Activated CD4-positive, alpha-beta T cell treated with anti-CD3 and anti-CD28 coated beads, Interleukin-2, Interleukin-4, amounts not matched to agents 100 ng/mL and 50 ng/mL, durations not matched to agents 16 hours and 8 hours (primary cell): ENCODE results near the gene LIMA1.
"Not testable (repeated sequence)": the region's sequence is repeated elsewhere in the genome, so short reads cannot be mapped to it uniquely, and the experiment has no call there.

Source experiments
- DNase-seq: peaks from one replicate; pipeline ENCODE4 v3.0.0-alpha.2; 2020; ENCODE audit warnings: low spot score

Gene LIMA1

DNA sequence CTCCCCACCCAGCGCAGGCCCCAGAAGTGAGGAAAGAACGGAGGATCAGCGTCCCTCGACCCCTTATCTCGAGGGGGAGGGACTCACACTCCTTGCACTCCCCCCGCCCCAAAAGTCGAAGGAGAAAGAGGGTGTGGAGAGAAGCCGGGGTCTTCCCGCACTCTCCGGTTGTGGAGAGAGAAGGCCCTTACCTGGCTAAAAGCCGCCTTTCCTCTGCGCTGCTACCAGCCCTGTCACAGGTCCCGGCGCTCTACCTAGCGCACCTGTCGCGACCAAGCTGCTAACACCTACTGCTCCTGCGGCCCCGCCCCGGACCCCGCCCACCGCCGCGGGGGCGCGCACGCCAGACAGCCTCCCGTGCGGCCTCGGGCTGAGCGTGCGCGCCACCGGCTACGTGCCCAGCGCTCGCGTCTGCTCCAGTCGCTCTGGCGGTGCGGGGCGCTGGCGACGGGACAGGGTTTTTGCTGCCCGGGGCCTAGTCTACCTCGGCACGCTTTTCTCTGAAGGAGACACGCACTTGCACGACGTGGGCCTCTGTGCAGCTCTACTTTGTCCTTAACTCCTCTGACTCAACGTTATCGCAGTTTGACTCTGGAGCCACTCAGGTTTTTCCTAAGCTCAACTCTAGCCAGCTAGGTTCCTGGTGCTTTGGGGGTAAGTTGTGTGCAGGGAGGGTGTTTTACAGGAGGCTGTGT is at the start of gene LIMA1:
LIMA1 (minus strand) TSS at position 292 of the 695 bp plus-strand sequence. CDS start 34,769 bp downstream, outside the sequence.
- DNase-seq = peak; percentile 90

DNA sequence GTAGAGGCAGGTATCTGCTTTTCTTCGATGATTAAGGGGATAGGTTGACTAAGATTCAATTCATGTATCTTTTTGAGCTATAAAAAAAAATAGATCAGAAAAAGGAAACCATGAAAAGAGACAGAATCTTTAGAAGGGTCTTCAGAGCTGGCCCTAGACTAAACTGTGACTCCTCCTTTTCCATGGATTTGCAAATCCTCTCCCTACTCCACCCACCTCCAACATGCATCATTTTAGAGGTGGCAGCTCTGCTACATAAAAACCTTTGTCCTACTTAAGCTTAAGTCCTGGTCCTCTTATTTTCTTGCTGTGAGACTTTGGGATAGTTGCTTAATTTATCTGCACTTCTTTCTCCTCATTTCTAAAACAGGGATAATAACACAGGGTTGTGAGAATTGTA is 48.4 kb upstream of the LIMA1 start:
- DNase-seq = no peak

DNA sequence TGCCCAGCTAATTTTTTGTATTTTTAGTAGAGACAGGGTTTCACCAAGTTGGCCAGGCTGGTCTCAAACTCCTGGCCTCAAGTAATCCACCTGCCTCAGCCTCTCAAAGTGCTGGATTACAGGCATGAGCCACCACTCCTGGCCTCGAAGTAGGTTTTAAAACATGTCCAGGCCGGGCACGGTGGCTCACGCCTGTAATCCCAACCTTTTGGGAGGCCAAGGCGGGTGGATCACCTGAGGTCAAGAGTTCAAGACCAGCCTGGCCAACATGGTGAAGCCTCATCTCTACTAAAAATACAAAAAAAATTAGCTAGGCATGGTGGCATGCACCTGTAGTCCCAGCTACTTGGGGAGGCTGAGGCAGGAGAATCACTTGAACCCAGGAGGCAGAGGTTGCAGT is 45.3 kb upstream of the LIMA1 start:
- DNase-seq = not testable (repeated sequence)

DNA sequence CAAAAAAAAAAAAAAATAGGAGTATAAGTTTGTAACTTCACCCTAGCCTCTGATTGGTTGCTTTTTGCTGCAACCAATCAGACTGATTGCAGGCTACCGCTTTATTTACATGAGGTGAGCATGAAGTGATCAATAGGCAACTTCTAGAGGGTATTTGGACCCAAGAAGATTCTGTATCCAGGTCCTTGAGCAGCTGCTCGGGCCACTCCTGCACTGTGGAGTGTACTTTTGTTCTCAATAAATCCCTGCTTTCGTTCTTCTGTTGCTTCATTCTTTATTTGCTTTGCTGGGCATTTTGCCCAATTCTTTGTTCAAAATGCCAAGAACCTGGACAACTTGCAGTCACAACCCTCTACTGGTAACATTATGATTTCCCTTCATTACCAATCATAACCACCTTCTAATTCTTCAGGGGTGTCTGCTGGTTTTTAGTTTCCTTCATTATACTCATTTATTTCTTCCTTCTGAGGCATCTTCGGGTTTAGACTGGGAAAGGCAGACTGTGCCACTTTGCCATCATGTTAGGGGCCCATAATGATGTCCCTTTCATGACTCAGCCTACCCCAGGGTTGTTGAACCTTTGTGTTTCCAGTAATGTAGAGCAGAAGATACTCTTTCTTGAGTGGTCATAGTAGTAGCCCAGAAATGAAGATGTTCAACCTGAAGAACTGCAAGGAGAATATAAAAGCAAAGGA is 43.4 kb upstream of the LIMA1 start:
- no peak for DNase-seq

DNA sequence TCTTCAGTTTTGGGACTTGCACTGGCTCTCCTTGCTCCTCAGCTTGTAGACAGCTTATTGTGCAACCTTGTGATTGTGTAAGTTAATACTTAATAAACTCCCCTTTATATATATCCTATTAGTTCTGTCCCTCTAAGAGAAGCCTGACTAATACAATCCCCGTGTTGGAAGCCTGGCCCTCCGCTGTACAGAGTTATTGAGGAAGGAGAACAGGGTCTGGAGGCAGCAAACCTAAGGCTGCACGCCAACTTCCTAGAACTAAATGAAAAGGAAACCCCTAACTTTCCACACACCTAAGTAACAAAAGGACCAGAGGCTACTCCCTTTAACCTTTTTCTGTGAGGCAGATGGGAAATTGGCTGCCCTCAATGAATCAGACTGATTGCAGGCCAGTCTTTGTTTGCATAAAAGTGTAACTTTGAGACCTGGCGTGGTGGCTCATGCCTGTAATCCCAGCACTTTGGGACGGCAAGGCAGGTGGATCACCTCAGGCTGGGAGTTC is 42.6 kb upstream of the LIMA1 start:
- no peak for DNase-seq

DNA sequence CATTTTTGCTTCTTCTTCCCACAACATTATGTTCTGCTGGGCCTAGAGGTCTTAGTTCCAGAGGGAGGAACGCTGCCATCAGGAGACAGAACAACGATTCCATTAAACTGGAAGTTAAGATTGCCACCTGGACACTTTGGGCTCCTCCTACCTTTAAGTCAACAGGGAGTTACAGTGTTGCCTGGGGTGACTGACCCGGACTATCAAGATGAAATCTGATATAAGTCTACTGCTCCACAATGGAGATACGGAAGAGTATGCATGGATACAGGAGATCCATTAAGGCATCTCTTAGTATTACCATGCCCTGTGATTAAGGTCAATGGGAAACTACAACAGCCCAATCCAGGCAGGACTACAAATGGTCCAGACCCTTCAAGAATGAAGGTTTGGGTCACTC is 41.5 kb upstream of the LIMA1 start:
- DNase-seq = not testable (repeated sequence)

DNA sequence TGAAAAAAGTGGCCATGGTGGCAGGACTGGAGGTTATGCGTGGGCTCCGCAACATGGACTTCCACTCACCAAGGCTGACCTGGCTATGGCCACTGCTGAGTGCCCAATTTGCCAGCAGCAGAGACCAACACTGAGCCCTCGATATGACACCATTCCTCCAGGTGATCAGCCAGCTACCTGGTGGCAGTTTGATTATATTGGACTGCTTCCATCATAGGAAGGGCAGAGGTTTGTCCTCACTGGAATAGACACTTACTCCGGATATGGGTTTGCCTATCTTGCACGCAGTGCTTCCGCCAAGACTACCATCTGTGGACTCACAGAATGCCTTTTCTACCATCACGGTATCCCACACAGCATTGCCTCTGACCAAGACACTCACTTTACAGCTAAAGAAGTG is 40.8 kb upstream of the LIMA1 start:
- DNase-seq = not testable (repeated sequence)

DNA sequence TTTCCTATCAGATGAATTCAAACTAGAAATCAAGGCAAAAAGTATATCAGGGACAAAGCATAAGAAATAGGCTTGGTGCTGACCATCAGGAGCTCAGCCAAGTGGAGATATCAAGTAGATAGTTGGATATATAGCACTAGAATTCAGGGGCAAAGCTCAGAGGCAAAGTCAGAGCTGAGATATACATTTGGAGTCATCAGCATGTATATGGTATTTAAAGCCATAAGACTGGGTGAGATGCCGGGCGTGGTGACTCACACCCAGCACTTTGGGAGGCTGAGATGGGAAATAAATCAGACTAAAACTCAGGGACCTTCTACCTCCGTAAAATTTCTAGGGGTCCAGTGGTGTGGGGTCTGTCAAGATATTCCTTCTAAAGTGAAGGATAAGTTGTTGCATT is 38.9 kb upstream of the LIMA1 start:
- DNase-seq = no peak

DNA sequence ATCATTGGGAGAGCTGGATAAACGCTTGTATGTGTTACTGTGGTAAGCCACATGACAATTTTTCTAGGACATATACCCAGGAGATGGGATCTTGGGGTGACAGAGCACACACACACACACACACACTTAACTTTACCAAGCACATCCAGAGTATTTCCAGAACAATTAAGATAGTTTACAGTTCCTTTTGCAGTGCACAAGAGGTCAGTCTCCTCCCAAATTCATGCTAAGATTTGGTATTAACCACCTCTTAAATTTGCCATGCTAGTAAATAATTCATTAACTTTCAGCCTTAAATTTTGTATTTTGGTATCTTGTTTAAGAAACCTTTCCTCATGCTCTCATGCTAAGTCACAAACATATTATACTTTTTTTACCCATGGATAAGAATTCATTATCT is 33.9 kb upstream of the LIMA1 start:
- no peak for DNase-seq

DNA sequence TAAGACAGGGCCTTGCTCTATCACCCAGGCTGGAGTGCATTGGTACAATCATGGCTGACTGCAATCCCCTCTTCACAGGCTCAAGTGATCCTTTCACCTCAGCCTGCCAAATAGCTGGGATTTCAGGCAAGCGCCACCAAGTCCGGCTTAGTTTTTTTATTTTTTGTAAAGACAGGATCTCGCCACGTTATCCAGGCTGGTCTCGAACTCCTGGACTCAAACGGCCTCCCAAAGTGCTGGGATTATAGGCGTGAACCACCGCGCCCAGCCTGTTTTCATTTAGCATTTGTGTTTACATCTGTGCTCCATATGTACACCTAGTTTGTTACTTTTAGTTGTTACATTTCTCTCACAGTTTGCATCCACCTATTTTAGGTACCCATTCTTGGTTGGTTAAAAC is 32.5 kb upstream of the LIMA1 start:
- DNase-seq = no peak

DNA sequence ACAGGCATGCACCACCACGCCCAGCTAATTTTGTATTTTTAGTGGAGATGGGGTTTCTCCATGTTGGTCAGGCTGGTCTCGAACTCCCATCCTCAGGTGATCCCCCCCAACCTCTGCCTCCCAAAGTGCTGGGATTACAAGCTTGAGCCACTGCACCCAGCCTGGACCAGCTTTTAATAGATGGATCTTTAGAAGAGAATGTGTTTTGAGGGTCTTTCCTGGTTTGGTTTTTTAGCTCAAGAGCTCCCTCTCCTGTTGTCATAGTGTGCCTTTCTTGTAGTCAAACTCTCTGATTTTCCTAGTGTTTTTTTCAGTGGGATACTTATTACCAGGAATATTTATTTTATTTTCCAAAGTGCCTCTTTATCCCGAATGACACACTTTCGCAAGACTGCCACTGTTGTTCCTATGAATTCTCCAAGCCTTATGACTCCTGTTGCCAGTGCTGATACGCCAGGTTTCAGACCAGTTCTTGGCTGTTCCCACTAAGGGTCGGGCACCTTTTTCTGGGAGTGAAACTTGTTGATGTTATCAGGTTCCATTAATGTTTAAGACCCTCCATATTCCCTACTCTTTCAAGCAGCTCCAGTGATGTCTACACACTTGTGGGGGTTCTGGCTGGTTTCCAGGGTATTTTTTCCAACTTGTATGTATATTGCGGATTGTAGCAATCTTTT is 31.5 kb upstream of the LIMA1 start:
- DNase-seq = peak; percentile 16

DNA sequence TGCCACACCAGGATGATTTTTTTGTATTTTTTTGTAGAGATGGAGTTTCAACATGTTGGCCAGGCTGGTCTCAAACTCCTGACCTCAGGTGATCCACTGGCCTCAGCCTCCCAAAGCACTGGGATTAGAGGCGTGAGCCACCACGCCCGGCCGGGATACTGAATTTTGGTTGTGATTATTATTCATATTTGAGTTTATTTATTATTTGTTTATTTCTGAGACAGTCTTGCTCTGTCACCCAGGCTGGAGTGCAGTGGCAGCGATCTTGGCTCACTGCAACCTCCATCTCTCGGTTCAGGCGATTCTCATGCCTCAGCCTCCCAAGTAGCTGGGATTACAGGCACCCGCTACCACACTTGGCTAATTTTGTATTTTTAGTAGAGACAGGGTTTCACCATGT is 30.7 kb upstream of the LIMA1 start:
- DNase-seq = not testable (repeated sequence)

DNA sequence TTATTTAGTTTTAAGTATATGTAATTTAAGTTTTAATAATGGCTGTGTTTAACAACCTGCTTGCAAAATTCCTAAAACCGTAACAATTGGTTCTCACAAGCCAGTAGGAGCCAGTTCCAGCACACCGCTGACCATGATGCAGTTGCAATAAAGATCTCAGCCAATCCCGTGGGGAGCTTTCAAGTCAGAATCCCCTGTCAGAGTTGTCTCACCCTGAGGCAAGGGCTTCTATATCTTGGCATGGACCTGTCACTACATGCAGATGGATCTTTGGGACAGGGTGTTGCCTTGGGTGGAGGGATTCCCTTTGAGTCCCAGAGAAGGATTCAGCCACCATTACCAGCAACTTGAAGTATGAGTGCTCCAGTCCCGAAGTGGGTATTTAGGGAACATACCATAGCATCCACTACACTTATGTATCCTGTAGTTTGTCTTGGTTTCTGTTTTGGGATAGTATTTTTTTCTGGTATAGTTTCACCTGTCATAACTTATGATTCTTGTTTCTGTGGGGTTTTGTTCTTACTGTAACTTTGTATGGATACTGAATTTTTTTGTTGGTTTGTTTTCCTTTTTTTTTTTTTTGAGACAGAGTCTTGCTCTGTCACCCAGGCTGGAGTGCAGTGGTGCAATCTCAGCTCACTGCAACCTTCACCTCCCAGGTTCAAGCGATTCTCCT is 30.1 kb upstream of the LIMA1 start:
- no peak for DNase-seq

DNA sequence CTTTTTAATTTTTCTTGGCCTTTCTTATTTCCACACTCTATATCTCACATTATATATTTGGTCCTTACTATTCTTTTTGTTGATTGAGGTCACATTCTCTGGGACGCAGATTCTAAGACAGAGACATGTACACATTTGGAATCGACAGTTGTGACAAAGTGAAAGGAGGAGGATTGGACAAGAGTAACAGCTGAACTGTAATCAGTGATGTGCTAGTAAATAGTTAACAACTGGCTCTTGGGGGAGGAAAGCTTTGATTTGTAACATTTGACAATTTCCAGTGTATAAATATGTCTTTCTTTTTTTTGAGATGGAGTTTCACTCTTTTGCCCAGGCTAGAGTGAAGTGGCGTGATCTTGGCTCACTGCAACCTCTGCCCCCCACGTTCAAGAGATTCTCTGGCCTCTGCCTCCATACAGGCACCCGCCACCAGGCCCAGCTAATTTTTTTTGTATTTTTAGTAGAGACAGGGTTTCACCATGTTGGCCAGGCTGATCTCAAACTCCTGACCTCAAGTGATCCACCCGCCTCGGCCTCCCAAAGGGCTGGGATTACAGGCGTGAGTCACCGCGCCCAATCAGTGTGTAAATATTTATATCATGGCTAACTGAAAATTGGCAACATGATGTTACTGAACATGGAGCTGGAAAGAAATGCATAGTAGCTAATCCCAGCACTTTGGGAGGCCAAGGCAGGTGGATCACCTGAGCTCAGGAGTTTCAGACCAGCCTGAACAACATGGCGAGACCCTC is 28.7 kb upstream of the LIMA1 start:
- not testable (repeated sequence) for DNase-seq

DNA sequence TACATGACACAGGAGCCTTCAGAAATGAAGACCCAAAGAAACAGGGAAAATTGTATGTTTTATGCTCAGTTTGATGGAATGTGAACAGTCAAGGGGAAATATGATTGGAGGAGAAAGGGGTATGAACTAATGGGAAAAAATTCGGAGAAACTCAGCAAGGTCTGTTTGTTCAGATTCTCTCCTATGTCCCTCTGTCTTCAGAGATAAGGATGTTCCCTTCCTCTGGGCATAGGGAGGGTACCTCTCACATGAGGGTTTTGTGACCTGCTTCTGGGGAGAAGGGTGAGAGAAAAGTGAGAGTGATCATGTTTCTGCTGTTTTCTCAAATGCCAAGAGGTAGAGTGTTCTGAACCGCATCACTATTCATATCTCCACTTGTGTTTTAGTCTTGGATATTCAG is 26.6 kb upstream of the LIMA1 start:
- no peak for DNase-seq

DNA sequence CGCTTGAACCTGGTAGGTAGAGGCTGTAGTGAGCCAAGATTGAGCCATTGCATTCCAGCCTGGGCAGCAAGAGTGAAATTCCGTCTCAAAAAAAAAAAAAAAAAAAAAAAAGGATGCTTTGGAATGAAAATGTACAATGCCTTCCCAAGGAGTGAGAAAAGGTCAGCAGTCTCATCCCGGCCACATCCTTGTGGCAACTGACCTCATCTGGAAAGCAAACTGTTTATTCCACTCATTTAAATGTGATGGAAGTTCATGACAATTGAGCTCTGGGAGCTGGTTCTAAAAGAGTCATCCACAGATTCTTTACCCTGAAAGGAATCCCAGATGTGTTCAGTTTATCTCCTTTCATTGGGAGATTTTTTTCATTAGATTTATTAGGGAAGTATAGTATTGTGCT is 19.4 kb upstream of the LIMA1 start:
- DNase-seq = no peak

DNA sequence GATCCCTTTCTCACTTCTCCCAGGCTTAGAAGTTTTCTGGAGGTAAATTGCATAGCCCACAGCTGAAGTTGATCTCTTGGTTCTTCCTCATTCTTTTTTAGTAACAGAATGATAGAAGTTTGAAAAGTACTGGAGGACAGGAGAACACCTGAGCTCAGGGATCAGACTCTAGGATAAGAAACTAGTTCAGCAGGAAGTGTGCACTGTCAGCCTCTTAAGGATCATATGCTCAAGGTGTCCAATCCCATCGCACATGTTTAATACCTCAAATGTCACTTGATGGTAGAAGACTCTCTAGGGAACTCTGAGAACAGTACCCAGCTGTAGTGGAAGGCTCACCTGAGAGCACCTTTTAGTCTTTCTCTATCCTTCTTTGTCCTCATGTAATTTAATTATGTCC is 14.7 kb upstream of the LIMA1 start:
- DNase-seq = no peak

DNA sequence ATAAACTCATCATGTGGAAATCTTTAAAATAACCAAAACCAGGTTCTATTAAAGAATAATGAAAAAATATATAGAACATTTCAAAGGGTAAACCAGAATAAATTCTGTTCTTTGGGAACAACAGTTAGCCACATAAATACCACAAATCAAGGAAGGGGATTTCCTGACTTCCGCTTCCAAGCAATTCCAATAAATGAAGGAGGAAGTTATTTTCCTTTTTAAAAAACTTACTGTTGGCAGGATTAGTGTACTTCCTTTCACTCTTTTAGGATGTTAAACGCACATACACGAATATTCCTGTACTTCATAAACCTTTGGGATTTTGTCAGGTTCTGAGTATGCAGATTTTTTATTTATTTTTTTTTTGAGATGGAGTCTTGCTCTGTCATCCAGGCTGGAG is 13.7 kb upstream of the LIMA1 start:
- DNase-seq = no peak

DNA sequence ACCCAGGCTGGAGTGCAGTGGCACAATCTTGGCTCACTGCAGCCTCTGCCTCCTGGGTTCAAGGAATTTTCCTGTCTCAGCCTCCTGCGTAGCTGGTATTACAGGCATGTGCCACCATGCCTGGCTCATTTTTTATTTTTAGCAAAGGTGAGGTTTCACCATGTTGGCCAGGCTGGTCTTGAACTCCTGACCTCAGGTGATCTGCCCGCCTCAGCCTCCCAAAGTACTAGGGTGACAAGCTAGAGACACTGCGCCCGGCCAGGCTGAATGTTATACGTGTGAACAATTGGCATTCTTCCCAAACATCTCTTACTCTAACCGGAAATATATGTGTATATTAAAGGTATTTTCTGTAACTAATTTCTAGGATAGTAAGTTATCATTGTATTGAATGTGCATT is 13.2 kb upstream of the LIMA1 start:
- DNase-seq = no peak

DNA sequence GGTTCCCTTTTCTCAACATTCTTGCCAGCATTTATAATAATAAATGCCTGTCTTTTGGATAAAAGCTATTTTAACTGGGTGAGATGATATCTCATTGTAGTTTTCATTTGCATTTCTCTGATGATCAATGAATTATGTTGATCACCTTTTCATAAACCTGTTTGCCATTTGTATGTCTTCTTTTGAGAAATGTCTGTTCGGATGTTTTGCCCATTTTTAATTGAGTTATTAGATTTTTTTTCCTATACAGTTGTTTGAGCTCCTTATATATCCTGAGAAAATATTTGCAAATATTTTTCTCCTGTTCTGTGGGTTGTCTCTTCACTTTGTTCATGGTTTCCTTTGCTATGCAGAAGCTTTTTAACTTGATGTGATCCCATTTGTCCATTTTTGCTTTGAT is 8.1 kb upstream of the LIMA1 start:
- DNase-seq = no peak

DNA sequence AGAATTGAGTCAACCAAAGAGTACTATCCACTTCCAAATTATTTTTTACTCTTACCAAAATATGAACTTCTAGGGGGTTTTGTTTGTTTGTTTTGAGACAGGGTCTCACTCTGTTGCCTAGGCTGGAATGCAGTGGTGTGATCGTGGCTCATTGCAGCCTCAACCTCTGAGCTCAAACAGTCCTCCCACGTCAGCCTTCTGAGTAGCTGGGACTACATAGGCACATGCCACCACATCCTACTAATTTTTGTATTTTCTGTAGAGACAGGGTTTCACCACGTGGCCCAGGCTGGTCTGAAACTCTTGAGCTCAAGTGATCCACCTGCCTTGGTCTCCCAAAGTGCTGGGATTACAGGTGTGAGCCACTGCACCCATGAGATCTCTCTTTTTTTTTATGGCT is 7.4 kb upstream of the LIMA1 start:
- not testable (repeated sequence) for DNase-seq

DNA sequence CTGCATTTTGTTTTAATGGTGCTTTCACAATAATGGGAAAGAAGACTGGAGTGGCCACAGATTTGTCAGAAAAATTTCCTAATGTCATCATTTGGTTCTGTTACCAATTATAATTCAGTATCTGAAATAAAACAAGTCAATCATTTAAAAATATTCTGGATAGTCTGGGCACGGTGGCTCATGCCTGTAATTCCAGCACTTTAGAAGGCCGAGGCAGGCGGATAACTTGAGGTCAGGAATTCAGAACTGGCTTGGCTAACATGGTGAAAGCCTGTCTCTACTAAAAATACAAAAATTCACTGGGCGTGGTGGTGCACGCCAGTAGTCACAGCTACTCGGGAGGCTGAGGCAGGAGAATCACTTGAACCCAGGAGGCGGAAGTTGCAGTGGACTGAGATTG is 4.0 kb upstream of the LIMA1 start:
- no peak for DNase-seq
